SK-N-SH (cell line): ENCODE data around the gene CNGA3.

Experiments used
- EZH2phosphoT487 ChIP-seq: fragments of 200-600 bp; sonication (generic); IDR thresholded peaks from 2 replicates; pipeline ENCODE4 v1.6.1; 2017; ENCODE audit warnings: low read depth, mixed run types, mild to moderate bottlenecking, antibody characterized with exemption, moderate library complexity, borderline replicate concordance
- REST ChIP-seq: IDR thresholded peaks from 2 replicates; pipeline ENCODE4 v1.6.1; 2012; ENCODE audit warnings: mild to moderate bottlenecking, low read depth, low read length, moderate library complexity
- TF ChIP-seq, protein P1 (sequence below): IDR thresholded peaks from 2 replicates; pipeline ENCODE4 v1.4.0; 2012; ENCODE audit warnings: low read depth
- TF ChIP-seq, protein P2 (sequence below): fragments of 200-600 bp; sonication (generic); IDR thresholded peaks from 2 replicates; pipeline ENCODE4 v1.6.1; 2017; ENCODE audit warnings: antibody characterized with exemption, mild to moderate bottlenecking, moderate library complexity

DNA sequence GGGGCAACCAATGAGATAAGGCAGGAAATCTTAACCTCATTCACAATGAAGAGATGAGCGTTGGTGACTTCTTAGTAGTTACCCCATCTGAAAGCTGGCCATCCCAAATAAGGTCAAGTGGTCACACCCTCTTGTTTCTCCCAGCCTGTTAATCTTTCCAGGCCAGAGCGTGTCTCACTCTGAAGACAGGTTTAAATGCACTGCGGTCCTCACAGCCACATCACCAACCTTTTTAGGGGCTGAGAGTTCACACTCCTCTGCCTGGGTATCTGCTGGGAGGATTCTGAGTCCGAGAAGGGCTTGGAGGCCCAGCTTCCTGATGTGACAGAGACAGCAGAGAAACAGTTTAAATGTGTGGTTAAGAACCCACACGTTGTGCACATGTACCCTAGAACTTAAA is 13.3 kb upstream of the CNGA3 start:
- TF ChIP-seq, protein P1, sequence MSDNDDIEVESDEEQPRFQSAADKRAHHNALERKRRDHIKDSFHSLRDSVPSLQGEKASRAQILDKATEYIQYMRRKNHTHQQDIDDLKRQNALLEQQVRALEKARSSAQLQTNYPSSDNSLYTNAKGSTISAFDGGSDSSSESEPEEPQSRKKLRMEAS: no peak
- TF ChIP-seq EZH2phosphoT487 (no peak), REST (no peak)
- TF ChIP-seq, protein P2, sequence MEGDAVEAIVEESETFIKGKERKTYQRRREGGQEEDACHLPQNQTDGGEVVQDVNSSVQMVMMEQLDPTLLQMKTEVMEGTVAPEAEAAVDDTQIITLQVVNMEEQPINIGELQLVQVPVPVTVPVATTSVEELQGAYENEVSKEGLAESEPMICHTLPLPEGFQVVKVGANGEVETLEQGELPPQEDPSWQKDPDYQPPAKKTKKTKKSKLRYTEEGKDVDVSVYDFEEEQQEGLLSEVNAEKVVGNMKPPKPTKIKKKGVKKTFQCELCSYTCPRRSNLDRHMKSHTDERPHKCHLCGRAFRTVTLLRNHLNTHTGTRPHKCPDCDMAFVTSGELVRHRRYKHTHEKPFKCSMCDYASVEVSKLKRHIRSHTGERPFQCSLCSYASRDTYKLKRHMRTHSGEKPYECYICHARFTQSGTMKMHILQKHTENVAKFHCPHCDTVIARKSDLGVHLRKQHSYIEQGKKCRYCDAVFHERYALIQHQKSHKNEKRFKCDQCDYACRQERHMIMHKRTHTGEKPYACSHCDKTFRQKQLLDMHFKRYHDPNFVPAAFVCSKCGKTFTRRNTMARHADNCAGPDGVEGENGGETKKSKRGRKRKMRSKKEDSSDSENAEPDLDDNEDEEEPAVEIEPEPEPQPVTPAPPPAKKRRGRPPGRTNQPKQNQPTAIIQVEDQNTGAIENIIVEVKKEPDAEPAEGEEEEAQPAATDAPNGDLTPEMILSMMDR: no peak
